ENCODE measurements around the gene COL26A1.

- TF ChIP-seq CTCF (IDR thresholded peaks at IDR 0.05; ENCODE audit: insufficient read depth, low read length) (peak; percentile 18), POLR2AphosphoS5 (IDR thresholded peaks at IDR 0.05; ENCODE audit: low read depth) (no peak), SPI1 (IDR thresholded peaks at IDR 0.05; ENCODE audit: borderline replicate concordance, low read depth) (no peak)
These were observed 145.1 kb downstream of the COL26A1 start for GRCh38 chr7:101507791-101508252.
